Stimulated activated CD8-positive, alpha-beta memory T cell treated with anti-CD3 and anti-CD28 coated beads, Interleukin-12 subunit alpha, Interleukin-12 subunit beta, amount 100 ng/mL, for 24 hours (primary cell): ENCODE data around the gene HAP1.
"Not testable (repeated sequence)": the region's sequence is repeated elsewhere in the genome, so short reads cannot be mapped to it uniquely, and the experiment has no call there.

ENCODE experiments used
- DNase-seq: peaks from one replicate; pipeline ENCODE4 v3.0.0-alpha.2; 2020; ENCODE audit errors: extremely low read depth

HAP1 gene

GRCh38 chr17:41690497-41690896, 43.9 kb downstream of the HAP1 start:
- no peak for DNase-seq

- DNase-seq = no peak
Observed at GRCh38 chr17:41689497-41690299, 44.7 kb downstream of the HAP1 start.

- DNase-seq = peak; percentile 99
Observed at GRCh38 chr17:41688641-41689496, 45.6 kb downstream of the HAP1 start, which contains the start of gene EIF1. Gene EIF1 (plus strand): TSS chr17:41688885. CDS start chr17:41689039, 154 bp downstream.

GRCh38 chr17:41687828-41688640, 46.4 kb downstream of the HAP1 start:
- no peak for DNase-seq

GRCh38 chr17:41686281-41686680, 48.2 kb downstream of the HAP1 start:
- no peak for DNase-seq

- not testable (repeated sequence) for DNase-seq
Observed at GRCh38 chr17:41685753-41686152, 48.7 kb downstream of the HAP1 start.

- no peak for DNase-seq
Observed at GRCh38 chr17:41684035-41684434, 50.4 kb downstream of the HAP1 start.

- no peak for DNase-seq
Observed at GRCh38 chr17:41683441-41684007, 50.9 kb downstream of the HAP1 start.

GRCh38 chr17:41682631-41683030, 51.8 kb downstream of the HAP1 start:
- no peak for DNase-seq

- DNase-seq = no peak
Observed at GRCh38 chr17:41681776-41682175, 52.7 kb downstream of the HAP1 start.

- DNase-seq = no peak
Observed at GRCh38 chr17:41680426-41681040, 53.9 kb downstream of the HAP1 start.

- no peak for DNase-seq
Observed at GRCh38 chr17:41679740-41680425, 54.6 kb downstream of the HAP1 start.

- peak; percentile 10 for DNase-seq
Observed at GRCh38 chr17:41678907-41679739, 55.3 kb downstream of the HAP1 start.

- DNase-seq = no peak
Observed at GRCh38 chr17:41678411-41678906, 56.0 kb downstream of the HAP1 start.

GRCh38 chr17:41676058-41676419, 58.4 kb downstream of the HAP1 start:
- no peak for DNase-seq

- not testable (repeated sequence) for DNase-seq
Observed at GRCh38 chr17:41675157-41676057, 59.0 kb downstream of the HAP1 start.
